ENCODE results near the gene ING3. TPM values are rescaled to one million over a fixed set of nuclear protein-coding genes. Genes with fewer than 3 reads are reported as not detected.

The ING3 gene
- total and polyA plus RNA-seq, 12 donors: 6.0 to 18.1 (median 13.5) TPM

DNA sequence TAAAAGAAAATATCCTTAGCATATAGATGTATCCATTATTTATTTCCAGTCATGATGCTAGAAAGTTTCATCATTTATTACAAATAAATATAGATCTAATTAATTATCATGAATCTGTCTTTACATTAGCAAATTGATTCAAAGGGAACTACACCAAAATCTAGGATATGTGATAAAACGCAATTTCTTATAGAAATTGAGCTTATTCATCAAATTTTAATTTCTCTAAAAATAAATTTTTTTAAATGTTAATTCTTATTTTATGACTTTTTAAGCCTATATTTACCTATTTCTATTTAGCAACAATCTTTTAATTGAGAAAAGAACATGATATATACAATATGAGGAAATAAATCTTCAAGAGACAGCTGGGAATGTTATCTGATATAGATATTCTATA, 34.0 kb upstream of the ING3 start:
- Histone ChIP-seq H3K4me1 (no peaks in the 10 kb centered on the region), H3K27me3 (no peaks in the 10 kb centered on the region), H3K4me3 (no peak overlapping the region), H3K9me3 (peaks cover 0 to 25% (median 3%) of the 10 kb centered on the region in 11 donors), H3K27ac (no peak overlapping the region), H3K36me3 (no peaks in the 10 kb centered on the region)
- TF ChIP-seq, protein P1, sequence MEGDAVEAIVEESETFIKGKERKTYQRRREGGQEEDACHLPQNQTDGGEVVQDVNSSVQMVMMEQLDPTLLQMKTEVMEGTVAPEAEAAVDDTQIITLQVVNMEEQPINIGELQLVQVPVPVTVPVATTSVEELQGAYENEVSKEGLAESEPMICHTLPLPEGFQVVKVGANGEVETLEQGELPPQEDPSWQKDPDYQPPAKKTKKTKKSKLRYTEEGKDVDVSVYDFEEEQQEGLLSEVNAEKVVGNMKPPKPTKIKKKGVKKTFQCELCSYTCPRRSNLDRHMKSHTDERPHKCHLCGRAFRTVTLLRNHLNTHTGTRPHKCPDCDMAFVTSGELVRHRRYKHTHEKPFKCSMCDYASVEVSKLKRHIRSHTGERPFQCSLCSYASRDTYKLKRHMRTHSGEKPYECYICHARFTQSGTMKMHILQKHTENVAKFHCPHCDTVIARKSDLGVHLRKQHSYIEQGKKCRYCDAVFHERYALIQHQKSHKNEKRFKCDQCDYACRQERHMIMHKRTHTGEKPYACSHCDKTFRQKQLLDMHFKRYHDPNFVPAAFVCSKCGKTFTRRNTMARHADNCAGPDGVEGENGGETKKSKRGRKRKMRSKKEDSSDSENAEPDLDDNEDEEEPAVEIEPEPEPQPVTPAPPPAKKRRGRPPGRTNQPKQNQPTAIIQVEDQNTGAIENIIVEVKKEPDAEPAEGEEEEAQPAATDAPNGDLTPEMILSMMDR (IDR thresholded peaks at IDR 0.05): no peak
- DNase-seq (no peak), ATAC-seq (no peak)
- intact Hi-C loops (cut with DNase I): no loop called here
- WGBS, 2 donors: 92 to 93% methylated on average over 1 of the region's 1 CpG

- no peak for DNase-seq
- no peak for ATAC-seq
- TF ChIP-seq, protein P1 (IDR thresholded peaks at IDR 0.05): no peak
- no peaks in the 10 kb centered on the region for H3K4me1 ChIP-seq
- no peak overlapping the region for H3K27ac ChIP-seq
- H3K27me3 ChIP-seq: no peaks in the 10 kb centered on the region
- peaks cover 0 to 4% (median 0%) of the 10 kb centered on the region in 11 donors for H3K9me3 ChIP-seq
- intact Hi-C loops (cut with DNase I): no loop called here
- H3K4me3 ChIP-seq: no peak overlapping the region
- no peaks in the 10 kb centered on the region for H3K36me3 ChIP-seq
Observed at GRCh38 chr7:120919466-120919865, 31.1 kb upstream of the ING3 start.

DNA sequence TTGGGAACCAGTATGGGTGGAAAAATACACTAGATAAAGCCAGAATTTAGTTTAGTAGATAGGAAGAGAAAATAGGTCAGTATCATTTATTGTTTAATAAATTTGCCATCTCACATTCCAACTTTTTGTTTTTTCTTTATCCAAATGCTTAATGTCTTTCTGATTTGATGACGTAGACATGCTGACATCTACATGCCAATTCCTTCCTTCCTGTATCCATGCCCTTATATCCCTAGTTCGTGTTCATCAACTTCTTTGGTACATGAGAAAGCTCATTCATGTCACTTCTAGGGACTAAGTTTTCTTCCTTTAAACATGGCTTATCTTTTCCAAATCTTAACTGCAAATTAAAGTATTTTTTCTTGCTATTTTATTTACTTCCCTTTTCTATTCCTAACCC, 30.5 kb upstream of the ING3 start:
- Histone ChIP-seq H3K4me1 (no peaks in the 10 kb centered on the region), H3K9me3 (no peaks in the 10 kb centered on the region), H3K27ac (no peak overlapping the region), H3K27me3 (no peaks in the 10 kb centered on the region), H3K36me3 (no peaks in the 10 kb centered on the region), H3K4me3 (no peak overlapping the region)
- TF ChIP-seq, protein P1 (IDR thresholded peaks at IDR 0.05): no peak
- no peak for ATAC-seq
- 62 to 63% methylated on average over 2 of the region's 2 CpGs for WGBS, 2 donors
- intact Hi-C loops (cut with DNase I): no loop called here
- no peak for DNase-seq

GRCh38 chr7:120920591-120921274, 29.8 kb upstream of the ING3 start:
- Histone ChIP-seq H3K4me3 (no peak overlapping the region), H3K27me3 (no peaks in the 10 kb centered on the region), H3K27ac (no peak overlapping the region), H3K36me3 (no peaks in the 10 kb centered on the region), H3K9me3 (no peaks in the 10 kb centered on the region), H3K4me1 (no peaks in the 10 kb centered on the region)
- intact Hi-C loops (cut with DNase I): no loop called here
- ATAC-seq (no peak), DNase-seq (no peak)
- WGBS, 2 donors: 68 to 71% methylated on average over 3 of the region's 3 CpGs
- TF ChIP-seq, protein P1 (IDR thresholded peaks at IDR 0.05): no peak
